Measurements from ENCODE around the gene VPS33A. TPM values are rescaled to one million over a fixed set of nuclear protein-coding genes. Genes with fewer than 3 reads are reported as not detected.
A peak's percentile ranks its signal among the peaks of the same experiment; 100 is the strongest.

VPS33A gene
- total RNA-seq, 1 experiment from 2014 or later: 37.6 TPM

GRCh38 chr12:122275459-122275858 is 9.2 kb upstream of the VPS33A start (continued):
- TF ChIP-seq PRDM15 (CRISPR knock-in tag; IDR thresholded peaks at IDR 0.05): no peak

DNA sequence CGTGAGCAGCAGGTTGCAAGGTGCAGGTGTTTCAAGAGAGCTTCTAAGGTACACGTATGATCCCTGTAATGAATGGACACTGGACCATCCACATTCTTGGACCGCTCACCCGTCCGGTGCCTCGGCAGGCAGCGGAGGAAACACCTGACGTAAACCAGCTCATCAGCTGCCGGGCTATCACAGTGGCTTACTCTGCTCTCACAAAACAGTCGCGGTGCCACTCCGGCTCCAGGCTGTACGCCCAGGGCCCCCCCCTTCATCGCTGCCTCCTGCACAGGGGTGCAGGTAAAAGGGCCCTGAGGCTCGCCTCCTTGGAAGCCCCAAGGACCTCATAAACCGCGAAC is 436 bp downstream of the VPS33A start:
- DNase-seq (ENCODE audit: low spot score) (peak; percentile 23), ATAC-seq (peak; percentile 21)
- Mint-ChIP-seq H3K4me3 (peak overlapping the region; percentile 97), H3K27me3 (ENCODE audit: low read depth) (peaks cover 3% of the 10 kb centered on the region; the same call in 1 of the 2 replicates), H3K36me3 (peaks cover 16% of the 10 kb centered on the region), H3K9me3 (no peaks in the 10 kb centered on the region), H3K4me1 (0 out of 2 replicates have a peak, but pooled peaks cover 3% of the 10 kb centered on the region), H3K27ac (peak overlapping the region; percentile 100)
- TF ChIP-seq PRRX2 (CRISPR knock-in tag; IDR thresholded peaks at IDR 0.05): no peak
- no peak for TF ChIP-seq HMGA2 (CRISPR knock-in tag; IDR thresholded peaks at IDR 0.05)
- TF ChIP-seq ATF2 (CRISPR knock-in tag; IDR thresholded peaks at IDR 0.05; ENCODE audit: borderline replicate concordance, low read depth): no peak
- TF ChIP-seq NR3C1 (CRISPR knock-in tag; conservative IDR thresholded peaks at IDR 0.05; ENCODE audit: low read depth): no peak
- TF ChIP-seq CBFB (CRISPR knock-in tag; IDR thresholded peaks at IDR 0.05; ENCODE audit: low read depth): no peak
- no peak for TF ChIP-seq ZNF671 (CRISPR knock-in tag; IDR thresholded peaks at IDR 0.05)
- TF ChIP-seq CTCF (IDR thresholded peaks at IDR 0.05): no peak
- TF ChIP-seq GRHL2 (CRISPR knock-in tag; IDR thresholded peaks at IDR 0.05; ENCODE audit: insufficient replicate concordance, severe bottlenecking): no peak
- TF ChIP-seq ZMAT4 (CRISPR knock-in tag; IDR thresholded peaks at IDR 0.05): no peak
- TF ChIP-seq ZNF121 (CRISPR knock-in tag; IDR thresholded peaks at IDR 0.05): no peak
- TF ChIP-seq, protein P1, sequence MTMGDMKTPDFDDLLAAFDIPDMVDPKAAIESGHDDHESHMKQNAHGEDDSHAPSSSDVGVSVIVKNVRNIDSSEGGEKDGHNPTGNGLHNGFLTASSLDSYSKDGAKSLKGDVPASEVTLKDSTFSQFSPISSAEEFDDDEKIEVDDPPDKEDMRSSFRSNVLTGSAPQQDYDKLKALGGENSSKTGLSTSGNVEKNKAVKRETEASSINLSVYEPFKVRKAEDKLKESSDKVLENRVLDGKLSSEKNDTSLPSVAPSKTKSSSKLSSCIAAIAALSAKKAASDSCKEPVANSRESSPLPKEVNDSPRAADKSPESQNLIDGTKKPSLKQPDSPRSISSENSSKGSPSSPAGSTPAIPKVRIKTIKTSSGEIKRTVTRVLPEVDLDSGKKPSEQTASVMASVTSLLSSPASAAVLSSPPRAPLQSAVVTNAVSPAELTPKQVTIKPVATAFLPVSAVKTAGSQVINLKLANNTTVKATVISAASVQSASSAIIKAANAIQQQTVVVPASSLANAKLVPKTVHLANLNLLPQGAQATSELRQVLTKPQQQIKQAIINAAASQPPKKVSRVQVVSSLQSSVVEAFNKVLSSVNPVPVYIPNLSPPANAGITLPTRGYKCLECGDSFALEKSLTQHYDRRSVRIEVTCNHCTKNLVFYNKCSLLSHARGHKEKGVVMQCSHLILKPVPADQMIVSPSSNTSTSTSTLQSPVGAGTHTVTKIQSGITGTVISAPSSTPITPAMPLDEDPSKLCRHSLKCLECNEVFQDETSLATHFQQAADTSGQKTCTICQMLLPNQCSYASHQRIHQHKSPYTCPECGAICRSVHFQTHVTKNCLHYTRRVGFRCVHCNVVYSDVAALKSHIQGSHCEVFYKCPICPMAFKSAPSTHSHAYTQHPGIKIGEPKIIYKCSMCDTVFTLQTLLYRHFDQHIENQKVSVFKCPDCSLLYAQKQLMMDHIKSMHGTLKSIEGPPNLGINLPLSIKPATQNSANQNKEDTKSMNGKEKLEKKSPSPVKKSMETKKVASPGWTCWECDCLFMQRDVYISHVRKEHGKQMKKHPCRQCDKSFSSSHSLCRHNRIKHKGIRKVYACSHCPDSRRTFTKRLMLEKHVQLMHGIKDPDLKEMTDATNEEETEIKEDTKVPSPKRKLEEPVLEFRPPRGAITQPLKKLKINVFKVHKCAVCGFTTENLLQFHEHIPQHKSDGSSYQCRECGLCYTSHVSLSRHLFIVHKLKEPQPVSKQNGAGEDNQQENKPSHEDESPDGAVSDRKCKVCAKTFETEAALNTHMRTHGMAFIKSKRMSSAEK (CRISPR knock-in tag; IDR thresholded peaks at IDR 0.05; ENCODE audit: borderline replicate concordance): no peak
- TF ChIP-seq TCF7 (CRISPR knock-in tag; IDR thresholded peaks at IDR 0.05; ENCODE audit: low read depth): no peak
- TF ChIP-seq FOXJ3 (CRISPR knock-in tag; IDR thresholded peaks at IDR 0.05; ENCODE audit: borderline replicate concordance): no peak
- TF ChIP-seq, protein P2, sequence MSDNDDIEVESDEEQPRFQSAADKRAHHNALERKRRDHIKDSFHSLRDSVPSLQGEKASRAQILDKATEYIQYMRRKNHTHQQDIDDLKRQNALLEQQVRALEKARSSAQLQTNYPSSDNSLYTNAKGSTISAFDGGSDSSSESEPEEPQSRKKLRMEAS (CRISPR knock-in tag; IDR thresholded peaks at IDR 0.05): no peak
- TF ChIP-seq JUN (CRISPR knock-in tag; IDR thresholded peaks at IDR 0.05): no peak
- no peak for TF ChIP-seq ZNF281 (CRISPR knock-in tag; IDR thresholded peaks at IDR 0.05)
- TF ChIP-seq GTF2I (CRISPR knock-in tag; conservative IDR thresholded peaks at IDR 0.05): no peak
- TF ChIP-seq ATF3 (CRISPR knock-in tag; conservative IDR thresholded peaks at IDR 0.05): no peak
- no peak for TF ChIP-seq NR1H2 (CRISPR knock-in tag; IDR thresholded peaks at IDR 0.05)
- ChIA-PET POLR2A (no interaction called here), CTCF (no interaction called here)
